Activated T-cell treated with anti-CD3 and anti-CD28 coated beads, Interleukin-2, amount 50 U/mL, for 72 hours (primary cell): ENCODE measurements around the gene UNC119B. TPM values are rescaled to one million over a fixed set of nuclear protein-coding genes. Genes with fewer than 3 reads are reported as not detected.

Experiments
- ATAC-seq, 2 donors: fragments of 150-1000 bp; cut with Tn5 transposase; replicated peaks in 1 of 2; 2 replicates each; pipeline ENCODE4 v1.10.0; 2021; ENCODE audit warnings: moderate library complexity in 2 of 2, mild to moderate bottlenecking in 1 of 2
- DNase-seq, 2 donors: peaks; one replicate each; pipeline ENCODE4 v3.0.0; 2021 to 2022; ENCODE audit warnings: mixed read lengths in 1 of 2
- H3K27ac Mint-ChIP-seq: one replicate; pipeline ENCODE4 v1.8.0; 2022; ENCODE audit warnings: mild to moderate bottlenecking, moderate library complexity, mixed read lengths
- H3K27me3 Mint-ChIP-seq: one replicate; pipeline ENCODE4 v1.8.0; 2022; ENCODE audit warnings: low read depth, mixed read lengths
- H3K36me3 Mint-ChIP-seq, 2 donors: one replicate each; pipeline ENCODE4 v1.8.0; 2022; ENCODE audit warnings: mixed read lengths in 2 of 2, mild to moderate bottlenecking in 1 of 2; ENCODE audit not compliant: insufficient read depth in 2 of 2
- H3K4me1 Mint-ChIP-seq: one replicate; pipeline ENCODE4 v1.8.0; 2022; ENCODE audit warnings: low read depth, mixed read lengths
- H3K4me3 Mint-ChIP-seq, 2 donors: one replicate each; pipeline ENCODE4 v1.8.0; 2022; ENCODE audit warnings: mild to moderate bottlenecking in 2 of 2, mixed read lengths in 2 of 2, moderate library complexity in 2 of 2
- H3K9me3 Mint-ChIP-seq, 2 donors: one replicate each; pipeline ENCODE4 v1.8.0; 2022; ENCODE audit warnings: mixed read lengths in 2 of 2
- total RNA-seq, 2 donors: library from RNA; stranded (reverse); gene quantifications; one replicate each; pipeline ENCODE4 v1.2.3, GENCODE V29; 2022

The UNC119B gene
- total RNA-seq, 2 donors from 2014 or later, result 31.2 to 40.5 TPM

DNA sequence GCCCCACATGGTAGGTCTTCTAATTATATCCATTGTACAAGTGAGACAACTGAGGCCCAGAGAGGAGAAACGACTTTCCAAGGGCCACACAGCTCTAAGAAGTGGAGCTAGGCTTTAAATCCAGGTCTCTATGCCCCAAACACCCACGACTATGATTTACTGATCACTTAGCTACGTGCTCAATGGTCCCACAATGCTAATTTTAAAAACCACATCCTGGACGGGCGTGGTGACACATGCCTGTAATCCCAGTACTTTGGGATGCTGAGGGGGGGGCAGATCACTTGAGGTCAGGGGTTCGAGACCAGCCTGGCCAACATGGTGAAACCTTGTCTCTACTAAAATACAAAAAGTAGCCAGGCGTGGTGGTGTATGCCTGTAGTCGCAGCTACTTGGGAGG lies 31.7 kb upstream of the UNC119B start:
- H3K36me3 Mint-ChIP-seq, result no peaks in the 10 kb centered on the region
- no peaks in the 10 kb centered on the region for H3K9me3 Mint-ChIP-seq
- DNase-seq (no peak), ATAC-seq (peak in 1 of 2 donors; percentile 39)
- peaks cover 7% of the 10 kb centered on the region for H3K27me3 Mint-ChIP-seq
- no peak overlapping the region for H3K4me3 Mint-ChIP-seq
- H3K4me1 Mint-ChIP-seq, result peaks cover 13% of the 10 kb centered on the region
- no peak overlapping the region for H3K27ac Mint-ChIP-seq

DNA sequence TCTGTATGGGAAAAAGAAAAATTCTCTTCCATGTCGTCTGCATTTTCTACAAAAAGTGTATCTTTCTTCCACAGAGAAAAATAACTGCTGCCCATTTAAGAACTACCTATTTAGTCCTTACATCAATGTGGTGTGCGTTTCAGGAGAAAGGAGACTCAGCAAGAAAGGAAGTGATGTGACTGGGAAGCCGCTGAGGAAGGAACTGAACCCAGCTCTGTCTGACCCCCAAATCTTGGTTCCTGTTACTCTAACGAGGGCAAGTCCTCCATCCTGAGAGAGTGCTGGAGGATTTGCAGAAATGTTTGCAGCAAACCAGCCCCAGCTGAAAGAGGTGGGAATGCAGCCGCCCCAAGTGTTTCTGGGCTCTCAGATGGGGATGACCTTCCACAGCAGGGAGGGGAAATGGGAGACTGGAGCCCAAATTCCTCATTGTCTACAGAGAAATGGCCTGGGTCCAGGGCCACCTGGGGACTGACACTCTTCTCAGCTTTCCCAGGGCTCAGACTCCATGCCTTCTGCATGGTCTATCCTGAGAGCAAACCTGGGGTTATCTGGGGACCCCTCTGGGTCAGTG lies 30.0 kb upstream of the UNC119B start:
- Mint-ChIP-seq H3K27me3 (peaks cover 4% of the 10 kb centered on the region), H3K4me3 (no peak overlapping the region), H3K9me3 (no peaks in the 10 kb centered on the region), H3K36me3 (no peaks in the 10 kb centered on the region), H3K4me1 (peaks cover 26% of the 10 kb centered on the region), H3K27ac (no peak overlapping the region)
- ATAC-seq (no peak), DNase-seq (no peak)

DNA sequence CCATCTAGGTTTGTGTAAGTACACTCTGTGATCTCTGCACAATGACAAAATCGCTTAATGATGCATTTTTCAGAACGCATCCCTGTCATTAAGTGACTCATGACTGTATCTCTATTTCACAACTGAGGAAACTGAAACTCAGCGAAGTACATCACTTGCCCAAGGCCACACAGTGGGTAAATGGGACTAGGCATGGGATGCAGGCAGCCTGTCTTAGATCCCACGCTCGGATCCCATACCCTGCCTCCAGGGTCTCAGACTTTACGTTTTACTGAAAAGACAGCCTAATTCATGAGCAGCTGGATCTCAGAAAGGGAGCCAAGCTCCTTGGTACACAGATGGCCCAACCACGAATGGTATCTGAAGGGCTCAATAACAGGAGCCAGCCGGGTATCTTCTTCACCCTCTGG lies 25.7 kb upstream of the UNC119B start:
- H3K4me1 Mint-ChIP-seq, result peaks cover 35% of the 10 kb centered on the region
- ATAC-seq, result peak in 1 of 2 donors; percentile 6
- no peak overlapping the region for H3K27ac Mint-ChIP-seq

DNA sequence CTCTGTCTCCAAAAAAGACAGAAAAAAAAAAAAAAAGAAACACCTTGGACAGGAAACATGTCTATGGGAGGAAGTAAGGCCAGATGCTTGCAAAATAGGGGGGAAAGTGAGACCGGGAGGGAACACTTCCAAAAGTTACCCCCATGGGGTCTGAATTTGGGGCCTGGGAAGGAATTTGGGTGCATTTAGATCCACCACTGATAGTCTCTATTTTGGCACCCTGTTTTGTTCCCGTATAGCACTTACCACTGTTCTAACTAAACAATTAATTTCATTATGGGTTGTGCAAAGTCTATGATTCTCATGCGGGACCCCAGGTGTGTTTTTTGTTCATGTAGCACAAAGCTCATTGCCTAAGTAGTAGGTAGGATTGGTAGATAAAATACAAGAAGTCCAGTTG lies 24.7 kb upstream of the UNC119B start:
- Mint-ChIP-seq H3K27ac (peak overlapping the region; percentile 68), H3K9me3 (no peaks in the 10 kb centered on the region), H3K4me3 (peak overlapping the region; percentile 89 to 90), H3K36me3 (peaks cover 0 to 2% of the 10 kb centered on the region in 2 donors), H3K4me1 (peaks cover 42% of the 10 kb centered on the region), H3K27me3 (no peaks in the 10 kb centered on the region)
- DNase-seq (no peak), ATAC-seq (no peak)

More for the DNA sequence above, 25.7 kb upstream of the UNC119B start:
- peak overlapping the region; percentile 53 to 89 for H3K4me3 Mint-ChIP-seq
- no peaks in the 10 kb centered on the region for H3K27me3 Mint-ChIP-seq
- peaks cover 0 to 2% of the 10 kb centered on the region in 2 donors for H3K36me3 Mint-ChIP-seq
- DNase-seq, result peak; percentile 25 to 26
- H3K9me3 Mint-ChIP-seq, result no peaks in the 10 kb centered on the region

DNA sequence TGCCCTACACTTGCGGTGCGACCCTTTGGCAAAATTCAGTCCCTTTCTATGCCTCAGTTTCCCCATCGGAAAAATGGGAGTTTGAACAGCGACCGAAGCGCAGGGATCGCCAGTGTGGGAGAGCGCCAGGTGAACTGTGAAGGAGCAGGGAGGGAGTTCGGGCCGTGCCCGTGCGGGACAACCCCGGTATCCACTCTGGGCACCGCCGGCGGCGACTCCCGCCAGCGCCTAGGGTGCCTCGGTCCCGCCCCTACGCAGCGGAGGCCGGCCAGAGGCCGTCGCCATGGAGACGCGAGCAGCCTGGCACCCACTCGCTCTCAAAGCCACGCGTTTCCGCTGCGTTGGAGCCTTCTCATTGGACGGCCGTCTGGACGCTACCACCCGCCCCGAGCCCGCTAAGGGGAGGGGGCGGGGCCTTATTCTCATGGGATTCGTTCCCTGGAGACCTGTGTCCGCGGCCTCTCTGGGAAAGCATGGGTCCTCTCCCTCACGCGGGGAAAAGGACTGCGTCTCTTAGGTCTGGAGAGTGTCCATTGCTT lies 24.0 kb upstream of the UNC119B start:
- H3K27me3 Mint-ChIP-seq, result no peaks in the 10 kb centered on the region
- peaks cover 0 to 2% of the 10 kb centered on the region in 2 donors for H3K36me3 Mint-ChIP-seq
- peak overlapping the region; percentile 89 to 90 for H3K4me3 Mint-ChIP-seq
- ATAC-seq (peak; percentile 81 to 82), DNase-seq (peak; percentile 98 to 99)
- H3K27ac Mint-ChIP-seq, result peak overlapping the region; percentile 65
- peaks cover 49% of the 10 kb centered on the region for H3K4me1 Mint-ChIP-seq
- no peaks in the 10 kb centered on the region for H3K9me3 Mint-ChIP-seq

DNA sequence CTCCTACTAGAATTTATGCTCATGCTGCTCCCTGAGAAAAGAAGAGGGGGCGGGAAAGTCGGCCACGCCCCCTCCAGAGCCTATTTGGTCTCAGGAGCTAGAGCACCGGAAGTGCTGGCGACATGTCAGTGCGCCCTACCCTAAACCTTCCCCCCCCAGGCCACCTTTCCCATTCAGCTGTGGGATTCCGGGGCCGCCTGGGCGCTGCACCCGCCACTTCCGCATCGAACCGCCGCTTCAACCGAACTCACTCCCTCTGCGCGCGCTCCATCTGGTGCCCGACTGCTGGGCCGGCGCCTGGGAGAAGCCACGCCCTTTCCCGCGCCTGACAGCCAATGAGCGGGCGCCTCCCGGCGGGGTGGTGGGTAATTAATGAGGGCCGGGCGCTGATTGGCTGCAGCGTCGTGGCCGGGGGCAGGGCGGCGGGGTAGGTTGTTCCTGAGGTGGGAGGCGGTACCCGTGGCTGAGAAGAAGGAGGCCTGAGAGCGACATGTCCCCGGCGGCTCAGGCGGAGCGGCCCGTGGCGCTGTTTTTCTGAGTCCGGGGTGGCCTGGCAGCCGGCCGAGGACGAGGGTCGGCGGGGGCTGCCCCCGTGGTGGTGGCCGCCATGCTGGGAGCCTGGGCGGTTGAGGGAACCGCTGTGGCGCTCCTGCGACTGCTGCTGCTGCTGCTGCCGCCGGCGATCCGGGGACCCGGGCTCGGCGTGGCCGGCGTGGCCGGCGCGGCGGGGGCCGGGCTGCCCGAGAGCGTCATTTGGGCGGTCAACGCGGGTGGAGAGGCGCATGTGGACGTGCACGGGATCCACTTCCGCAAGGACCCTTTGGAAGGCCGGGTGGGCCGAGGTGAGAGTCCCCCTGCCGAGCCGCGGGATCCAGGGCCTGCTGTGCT lies 23.3 kb upstream of the UNC119B start, which contains the start of gene MLEC:
TSS of gene MLEC (plus strand) at position 460 of the 888 bp plus-strand sequence. CDS start at position 608, 148 bp downstream.
- ATAC-seq (peak; percentile 84 to 87), DNase-seq (peak; percentile 99 to 100)
- H3K4me1 Mint-ChIP-seq, result peaks cover 56% of the 10 kb centered on the region

DNA sequence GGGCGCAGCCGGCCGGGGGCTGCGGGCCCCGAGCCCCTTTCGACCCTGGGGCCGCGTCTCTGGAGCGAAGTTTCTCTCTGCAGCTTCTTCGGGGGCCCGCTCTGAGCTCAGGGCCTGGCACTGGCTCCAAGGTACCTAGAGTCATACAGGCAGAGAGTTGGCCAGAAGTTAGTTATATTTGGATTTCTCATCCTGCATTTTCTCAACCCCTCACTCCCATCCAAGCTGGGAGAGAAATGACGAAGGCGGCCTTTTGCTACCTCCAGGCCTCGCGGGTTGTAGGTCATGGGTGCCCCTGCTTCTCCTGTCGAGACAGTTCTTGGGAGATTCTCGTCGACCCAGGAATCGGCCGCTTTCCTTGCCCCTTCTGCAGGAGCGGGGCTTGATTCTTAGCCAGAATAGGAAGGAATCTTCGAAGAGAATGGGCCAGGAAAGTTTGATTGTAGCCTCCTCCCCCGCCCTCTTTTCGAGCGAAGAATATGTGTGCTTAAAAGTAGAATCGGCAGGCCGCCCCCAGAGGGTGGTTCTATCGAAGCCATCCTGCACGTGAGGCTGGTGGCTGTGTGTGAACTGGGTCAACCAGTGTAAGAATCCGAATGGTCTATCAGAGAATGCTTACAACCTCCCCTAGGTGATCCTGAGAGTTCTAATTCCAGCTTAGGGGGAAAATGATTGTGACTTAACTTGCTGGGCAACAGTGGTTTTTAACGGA lies 22.5 kb upstream of the UNC119B start:
- peak; percentile 35 to 52 for DNase-seq
- H3K27ac Mint-ChIP-seq, result peak overlapping the region; percentile 24
- H3K9me3 Mint-ChIP-seq, result no peaks in the 10 kb centered on the region
- H3K36me3 Mint-ChIP-seq, result peaks cover 0 to 4% of the 10 kb centered on the region in 2 donors
- no peaks in the 10 kb centered on the region for H3K27me3 Mint-ChIP-seq
- H3K4me3 Mint-ChIP-seq, result peak overlapping the region; percentile 88 to 100
- peaks cover 64% of the 10 kb centered on the region for H3K4me1 Mint-ChIP-seq
- ATAC-seq, result no peak

More for the DNA sequence above, 23.3 kb upstream of the UNC119B start, which contains the start of gene MLEC:
- Mint-ChIP-seq H3K9me3 (no peaks in the 10 kb centered on the region), H3K27ac (peak within 1 kb of the TSS; percentile 81), H3K27me3 (no peaks in the 10 kb centered on the region), H3K4me3 (peak within 1 kb of the TSS; percentile 89 to 100), H3K36me3 (peaks cover 0 to 2% of the 10 kb centered on the region in 2 donors)

DNA sequence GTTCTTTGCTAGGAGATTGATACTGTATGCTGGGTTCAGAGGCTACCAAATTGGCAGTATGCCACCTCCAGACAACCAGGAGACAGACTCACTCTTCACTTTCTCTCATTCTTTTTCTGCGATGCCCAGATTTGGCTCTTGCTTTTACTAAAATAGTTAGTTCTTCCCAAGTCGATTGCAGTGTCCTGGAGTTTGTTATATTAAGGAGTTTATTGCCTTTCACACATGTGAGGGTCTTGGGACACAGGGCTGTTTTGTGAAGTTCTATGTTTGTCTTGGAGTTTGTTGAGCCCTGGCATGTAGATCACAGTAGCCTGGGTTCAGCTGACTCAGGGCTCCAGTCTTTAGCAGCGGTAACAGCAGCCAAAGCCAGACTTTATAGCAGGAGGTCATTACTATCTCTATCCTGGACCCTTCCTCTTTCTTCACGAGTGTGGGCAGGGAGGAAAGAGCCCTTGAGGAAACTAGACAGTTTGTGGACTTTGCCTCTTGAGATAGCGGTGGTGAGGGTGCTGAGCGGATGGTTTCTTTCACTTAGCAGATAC lies 21.7 kb upstream of the UNC119B start:
- Mint-ChIP-seq H3K4me1 (peaks cover 65% of the 10 kb centered on the region), H3K36me3 (peaks cover 0 to 6% of the 10 kb centered on the region in 2 donors), H3K27ac (peak overlapping the region; percentile 74), H3K4me3 (peak overlapping the region; percentile 88 to 100), H3K9me3 (no peaks in the 10 kb centered on the region), H3K27me3 (no peaks in the 10 kb centered on the region)
- ATAC-seq, result no peak
- DNase-seq, result no peak

DNA sequence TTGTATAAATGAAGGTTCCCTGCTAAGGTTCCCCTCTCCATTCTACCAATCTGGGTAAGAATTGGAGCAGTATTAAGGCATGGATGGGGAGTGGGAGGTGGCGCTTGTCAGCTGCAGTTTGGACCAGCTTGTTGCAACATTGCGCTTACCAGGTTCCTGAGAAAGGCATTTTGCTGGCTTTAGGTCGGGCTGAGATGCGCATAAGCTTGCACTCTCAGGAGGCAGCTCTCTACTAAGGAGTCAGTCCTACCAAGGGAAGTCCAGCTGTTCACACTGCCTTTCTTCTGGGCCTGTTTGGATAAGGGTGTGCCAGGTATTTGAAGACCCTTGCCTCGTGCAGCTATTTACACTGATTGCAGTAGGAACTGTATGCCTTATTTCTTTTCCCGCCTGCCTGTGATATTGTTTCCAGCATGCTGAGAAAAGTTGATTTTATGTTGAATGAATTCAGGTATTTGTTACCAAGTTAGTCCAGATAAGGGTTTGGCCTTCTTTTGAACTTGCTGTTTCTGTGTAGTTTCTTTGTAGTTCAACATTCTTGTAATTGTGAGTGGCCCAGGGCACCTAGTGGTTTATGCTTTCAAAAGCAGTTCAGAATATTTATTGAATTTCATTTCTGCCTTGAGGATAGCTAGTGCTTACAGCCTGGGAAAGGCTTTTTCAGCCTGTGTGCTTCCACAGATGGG lies 20.7 kb upstream of the UNC119B start:
- Mint-ChIP-seq H3K4me1 (peaks cover 59% of the 10 kb centered on the region), H3K27ac (peak overlapping the region; percentile 8), H3K9me3 (no peaks in the 10 kb centered on the region), H3K27me3 (no peaks in the 10 kb centered on the region), H3K4me3 (peak overlapping the region; percentile 88 to 100), H3K36me3 (peaks cover 0 to 7% of the 10 kb centered on the region in 2 donors)
- DNase-seq, result no peak
- ATAC-seq, result no peak

DNA sequence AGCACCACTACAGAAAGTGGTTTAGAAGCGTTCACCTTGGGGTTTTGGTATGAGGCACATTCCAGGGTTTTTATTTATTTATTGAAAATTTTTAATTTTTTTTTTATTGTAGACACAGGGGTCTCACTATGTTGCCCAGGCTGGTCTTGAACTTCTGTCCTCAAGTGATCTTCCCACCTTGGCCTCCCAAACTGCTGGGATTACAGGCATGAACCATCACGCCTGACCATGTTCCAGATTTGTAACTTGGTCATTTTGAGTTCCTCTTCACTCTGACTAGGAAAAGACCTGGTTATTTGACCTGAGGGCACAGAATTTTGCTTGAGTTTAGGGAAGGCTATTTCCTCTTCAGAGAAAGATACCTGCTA lies 20.2 kb upstream of the UNC119B start:
- ATAC-seq (no peak), DNase-seq (no peak)
- Mint-ChIP-seq H3K9me3 (no peaks in the 10 kb centered on the region), H3K4me1 (peaks cover 54% of the 10 kb centered on the region), H3K27ac (no peak overlapping the region), H3K4me3 (no peak overlapping the region), H3K36me3 (peaks cover 0 to 7% of the 10 kb centered on the region in 2 donors), H3K27me3 (no peaks in the 10 kb centered on the region)

DNA sequence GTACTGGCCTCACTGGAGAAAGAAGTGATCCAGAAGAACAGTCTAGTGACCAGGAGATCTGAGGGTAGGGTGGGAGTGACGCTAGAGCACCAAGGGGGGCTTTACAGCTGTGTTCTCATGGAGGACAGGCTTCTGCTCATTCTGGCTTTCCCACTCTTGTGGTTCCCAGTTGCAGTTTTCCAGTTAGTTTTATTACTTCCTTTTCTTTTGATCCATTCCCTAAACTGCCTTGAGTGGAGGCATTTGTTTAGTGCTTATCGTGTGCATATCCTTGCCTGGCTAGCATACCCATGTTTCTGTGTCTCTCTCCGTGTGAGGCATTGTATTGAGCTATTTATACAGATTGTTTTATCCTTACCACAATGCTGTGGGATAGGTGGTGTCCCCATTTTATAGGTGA lies 19.3 kb upstream of the UNC119B start:
- no peak overlapping the region for H3K27ac Mint-ChIP-seq
- DNase-seq (no peak), ATAC-seq (no peak)
- peak overlapping the region in 1 of 2 donors; percentile 13 for H3K4me3 Mint-ChIP-seq
- H3K27me3 Mint-ChIP-seq, result no peaks in the 10 kb centered on the region
- no peaks in the 10 kb centered on the region for H3K9me3 Mint-ChIP-seq
- peaks cover 50% of the 10 kb centered on the region for H3K4me1 Mint-ChIP-seq
- peaks cover 0 to 7% of the 10 kb centered on the region in 2 donors for H3K36me3 Mint-ChIP-seq

DNA sequence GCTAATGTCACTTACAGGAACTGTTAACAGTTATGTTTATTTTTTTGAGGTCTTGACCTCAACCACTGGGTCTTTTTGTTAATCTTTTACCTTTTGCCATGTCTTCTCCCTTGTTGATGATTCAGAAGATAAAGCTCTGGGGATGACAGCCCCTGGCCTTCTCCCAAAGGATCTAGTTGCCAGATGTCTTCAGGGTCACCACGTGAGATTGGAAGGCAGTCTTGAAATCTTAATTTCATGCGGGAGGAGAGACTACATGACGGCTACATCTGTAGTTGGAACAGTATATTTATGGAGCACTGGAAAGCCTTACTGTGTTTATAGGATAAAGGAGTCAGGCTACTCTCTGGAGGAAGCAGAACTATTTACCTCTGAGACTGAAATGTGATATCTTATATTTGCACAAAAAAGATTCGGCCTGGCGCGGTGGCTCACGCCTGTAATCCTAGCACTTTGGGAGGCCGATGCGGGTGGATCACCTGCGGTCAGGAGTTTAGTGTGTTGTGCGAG lies 17.7 kb upstream of the UNC119B start:
- no peak for ATAC-seq
- Mint-ChIP-seq H3K9me3 (no peaks in the 10 kb centered on the region), H3K4me1 (peaks cover 49% of the 10 kb centered on the region)

More for the DNA sequence above, 17.7 kb upstream of the UNC119B start:
- DNase-seq, result no peak
- H3K4me3 Mint-ChIP-seq, result no peak overlapping the region
- H3K27me3 Mint-ChIP-seq, result no peaks in the 10 kb centered on the region
- H3K36me3 Mint-ChIP-seq, result peaks cover 3 to 12% of the 10 kb centered on the region in 2 donors
- peak overlapping the region; percentile 17 for H3K27ac Mint-ChIP-seq
